ENCODE data around the gene PHLDB3. TPM values are rescaled to one million over a fixed set of nuclear protein-coding genes. Genes with fewer than 3 reads are reported as not detected.
"Not testable (repeated sequence)": the region's sequence is repeated elsewhere in the genome, so short reads cannot be mapped to it uniquely, and the experiment has no call there.

PHLDB3 gene
- total and polyA plus RNA-seq, 7 experiments from 2014 or later, result 4.5 to 98.8 (median 37.8) TPM

DNA sequence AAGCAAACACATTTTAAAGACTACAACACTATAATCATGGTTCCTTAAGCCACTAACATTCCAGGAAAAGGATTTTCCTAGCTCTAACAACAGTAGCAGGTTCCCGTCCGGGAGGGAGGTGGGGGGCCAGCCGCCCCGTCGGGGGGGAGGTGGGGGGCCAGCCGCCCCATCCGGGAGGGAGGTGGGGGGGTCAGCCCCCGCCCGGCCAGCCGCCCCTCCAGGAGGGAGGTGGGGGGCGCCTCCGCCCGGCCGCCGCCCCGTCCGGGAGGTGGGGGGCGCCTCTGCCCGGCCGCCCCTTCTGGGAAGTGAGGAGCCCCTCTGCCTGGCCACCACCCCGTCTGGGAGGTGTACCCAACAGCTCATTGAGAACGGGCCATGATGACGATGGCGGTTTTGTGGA is 43.4 kb upstream of the PHLDB3 start:
- H3K4me3 Mint-ChIP-seq; H3K27ac ChIP-seq (ENCODE audit: low read depth, low read length); intact Hi-C loops (cut with micrococcal nuclease); H3K4me1 Mint-ChIP-seq; H3K27ac Mint-ChIP-seq; H3K9me3 Mint-ChIP-seq; ATAC-seq; H3K4me1 ChIP-seq (ENCODE audit: control insufficient read depth in 2 of 2, insufficient read depth in 2 of 2, low read length in 2 of 2); H3K4me3 ChIP-seq (ENCODE audit: low read length); H3K27me3 Mint-ChIP-seq; POLR2A ChIA-PET; CTCF ChIA-PET; H3K27me3 ChIP-seq (ENCODE audit: control insufficient read depth in 2 of 2, insufficient read depth in 2 of 2, low read length in 2 of 2); H3K9me3 ChIP-seq (ENCODE audit: control insufficient read depth in 2 of 3, low read length in 3 of 3); DNase-seq: not testable (repeated sequence)
- H3K36me3 ChIP-seq (ENCODE audit: control insufficient read depth in 2 of 3, insufficient read depth in 3 of 3, low read length in 3 of 3), result peaks cover 8 to 89% (median 18%) of the 10 kb centered on the region in 3 experiments
- H3K36me3 Mint-ChIP-seq, result peaks cover 6 to 46% (median 11%) of the 10 kb centered on the region in 5 donors

GRCh38 chr19:43546581-43546980 is 42.0 kb upstream of the PHLDB3 start:
- Histone ChIP-seq H3K27me3 (ENCODE audit: control insufficient read depth in 2 of 2, insufficient read depth in 2 of 2, low read length in 2 of 2) (no peaks in the 10 kb centered on the region), H3K36me3 (ENCODE audit: control insufficient read depth in 2 of 3, insufficient read depth in 3 of 3, low read length in 3 of 3) (peaks cover 4 to 88% (median 21%) of the 10 kb centered on the region in 3 experiments), H3K4me3 (ENCODE audit: low read length) (no peak overlapping the region), H3K27ac (ENCODE audit: low read depth, low read length) (no peak overlapping the region), H3K4me1 (ENCODE audit: control insufficient read depth in 2 of 2, insufficient read depth in 2 of 2, low read length in 2 of 2) (no peaks in the 10 kb centered on the region), H3K9me3 (ENCODE audit: control insufficient read depth in 2 of 3, low read length in 3 of 3) (no peaks in the 10 kb centered on the region)
- no peak overlapping the region for H3K27ac Mint-ChIP-seq
- no peak overlapping the region for H3K4me3 Mint-ChIP-seq
- ChIA-PET POLR2A (interaction anchor here (0.9 kb wide), 1 partner anchor 119 kb away, joined by 3 read pairs; no protein-coding TSS in a partner anchor), CTCF (interaction anchor here (1.1 kb wide), 1 partner anchor 48 kb away, joined by 4 read pairs; no protein-coding TSS in a partner anchor)
- H3K4me1 Mint-ChIP-seq, result peaks cover 0 to 4% (median 0%) of the 10 kb centered on the region in 7 donors
- H3K9me3 Mint-ChIP-seq, result peaks cover 0 to under 1% (median 0%) of the 10 kb centered on the region in 11 donors
- intact Hi-C loops (cut with micrococcal nuclease), result no loop called here
- H3K27me3 Mint-ChIP-seq, result no peaks in the 10 kb centered on the region
- H3K36me3 Mint-ChIP-seq, result peaks cover 4 to 51% (median 11%) of the 10 kb centered on the region in 5 donors
- ATAC-seq (no peak), DNase-seq (no peak)

DNA sequence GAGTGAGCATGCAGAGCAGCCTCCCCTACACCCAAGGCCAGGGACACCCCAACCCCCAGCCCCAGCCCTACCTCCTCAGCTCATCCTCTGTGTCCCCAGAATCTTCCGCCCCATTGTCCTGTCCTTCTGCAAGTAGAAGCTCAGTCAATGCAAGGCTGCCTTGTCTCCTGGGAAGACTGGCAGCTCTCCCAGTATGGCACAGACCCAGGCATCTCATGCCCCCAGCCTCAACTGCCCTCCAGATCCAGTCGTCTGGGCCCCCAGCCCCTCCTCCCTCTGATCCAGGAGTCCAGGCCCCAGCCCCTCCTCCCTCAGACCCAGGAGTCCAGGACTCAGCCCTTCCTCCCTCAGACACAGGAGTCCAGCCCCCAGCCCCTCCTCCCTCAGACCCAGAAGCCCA is 41.4 kb upstream of the PHLDB3 start:
- H3K4me3 Mint-ChIP-seq, result no peak overlapping the region
- Histone ChIP-seq H3K4me3 (ENCODE audit: low read length) (no peak overlapping the region), H3K27ac (ENCODE audit: low read depth, low read length) (no peak overlapping the region), H3K27me3 (ENCODE audit: control insufficient read depth in 2 of 2, insufficient read depth in 2 of 2, low read length in 2 of 2) (no peaks in the 10 kb centered on the region), H3K4me1 (ENCODE audit: control insufficient read depth in 2 of 2, insufficient read depth in 2 of 2, low read length in 2 of 2) (no peaks in the 10 kb centered on the region), H3K36me3 (ENCODE audit: control insufficient read depth in 2 of 3, insufficient read depth in 3 of 3, low read length in 3 of 3) (peaks cover 0 to 88% (median 21%) of the 10 kb centered on the region in 3 experiments), H3K9me3 (ENCODE audit: control insufficient read depth in 2 of 3, low read length in 3 of 3) (no peaks in the 10 kb centered on the region)
- peaks cover 0 to 4% (median 0%) of the 10 kb centered on the region in 7 donors for H3K4me1 Mint-ChIP-seq
- ATAC-seq (no peak), DNase-seq (no peak)
- H3K9me3 Mint-ChIP-seq, result no peaks in the 10 kb centered on the region
- POLR2A ChIA-PET, result interaction anchor here (0.9 kb wide), 1 partner anchor 120 kb away, joined by 3 read pairs; no protein-coding TSS in a partner anchor
- peaks cover 0 to 51% (median 13%) of the 10 kb centered on the region in 5 donors for H3K36me3 Mint-ChIP-seq
- CTCF ChIA-PET, result interaction anchor here (0.9 to 1.1 kb wide), 2 partner anchors 9 to 48 kb away, joined by 3 to 4 read pairs; no protein-coding TSS in a partner anchor
- intact Hi-C loops (cut with micrococcal nuclease), result no loop called here
- no peaks in the 10 kb centered on the region for H3K27me3 Mint-ChIP-seq
- H3K27ac Mint-ChIP-seq, result peak overlapping the region in 3 of 9 donors; percentile 33 to 74 (median 56)

DNA sequence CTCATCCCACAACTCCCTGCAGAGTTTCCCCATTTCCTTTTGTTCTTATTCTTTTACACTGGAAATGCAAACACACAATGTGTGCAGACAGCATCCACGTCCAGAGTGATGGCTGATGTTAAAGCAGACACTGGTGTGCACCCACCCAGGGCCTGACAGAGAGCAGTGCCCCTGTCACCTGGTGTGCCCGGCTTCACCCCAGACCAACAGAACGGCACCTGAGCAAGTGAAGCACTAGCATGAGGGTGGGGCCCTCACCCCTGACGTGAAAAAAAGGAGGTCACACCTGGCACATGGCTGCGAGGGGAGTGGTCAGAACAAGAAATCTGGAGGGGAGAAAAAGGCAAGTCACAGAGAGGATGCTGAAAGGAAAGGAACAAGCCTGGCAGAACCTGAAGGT is 40.7 kb upstream of the PHLDB3 start:
- Mint-ChIP-seq H3K36me3 (peaks cover 0 to 54% (median 13%) of the 10 kb centered on the region in 5 donors), H3K4me3 (no peak overlapping the region), H3K27me3 (no peaks in the 10 kb centered on the region), H3K9me3 (peaks cover 0 to 3% (median 0%) of the 10 kb centered on the region in 11 donors), H3K27ac (peak overlapping the region in 2 of 9 donors; percentile 13 to 76), H3K4me1 (peaks cover 0 to 4% (median 0%) of the 10 kb centered on the region in 7 donors)
- POLR2A ChIA-PET, result no interaction called here
- Histone ChIP-seq H3K36me3 (ENCODE audit: control insufficient read depth in 2 of 3, insufficient read depth in 3 of 3, low read length in 3 of 3) (peaks cover 0 to 88% (median 21%) of the 10 kb centered on the region in 3 experiments), H3K4me3 (ENCODE audit: low read length) (no peak overlapping the region), H3K27me3 (ENCODE audit: control insufficient read depth in 2 of 2, insufficient read depth in 2 of 2, low read length in 2 of 2) (no peaks in the 10 kb centered on the region), H3K9me3 (ENCODE audit: control insufficient read depth in 2 of 3, low read length in 3 of 3) (no peaks in the 10 kb centered on the region), H3K27ac (ENCODE audit: low read depth, low read length) (no peak overlapping the region), H3K4me1 (ENCODE audit: control insufficient read depth in 2 of 2, insufficient read depth in 2 of 2, low read length in 2 of 2) (no peaks in the 10 kb centered on the region)
- CTCF ChIA-PET, result interaction anchor here (0.9 to 1.1 kb wide), 2 partner anchors 10 to 49 kb away, joined by 3 to 4 read pairs; no protein-coding TSS in a partner anchor
- intact Hi-C loops (cut with micrococcal nuclease), result no loop called here
- ATAC-seq (no peak), DNase-seq (no peak)

DNA sequence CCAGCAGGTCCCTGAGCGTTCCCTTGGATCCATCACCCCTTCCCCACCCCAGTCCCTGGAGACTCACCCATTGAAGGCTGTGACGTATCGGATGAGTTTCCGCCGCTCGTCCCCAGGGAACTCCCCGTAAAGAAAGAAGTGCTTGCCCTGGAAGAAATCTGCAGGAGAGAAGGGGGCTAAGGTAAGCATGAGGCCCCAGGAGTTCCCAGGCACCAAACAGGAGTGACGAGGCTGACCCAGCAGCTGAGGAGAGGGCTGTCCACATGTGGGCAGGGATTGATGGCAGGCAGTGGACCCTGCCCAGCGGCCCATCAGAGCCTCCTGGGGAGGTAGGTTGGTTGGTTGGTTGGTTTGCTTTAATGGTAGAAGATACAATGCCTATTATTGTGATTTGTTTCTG is 39.5 kb upstream of the PHLDB3 start:
- no peak for ATAC-seq
- H3K27ac Mint-ChIP-seq, result no peak overlapping the region

GRCh38 chr19:43541920-43542650 is 37.5 kb upstream of the PHLDB3 start:
- no peaks in the 10 kb centered on the region for H3K27me3 ChIP-seq (ENCODE audit: control insufficient read depth in 2 of 2, insufficient read depth in 2 of 2, low read length in 2 of 2)
- Mint-ChIP-seq H3K4me1 (peaks cover 0 to 4% (median 0%) of the 10 kb centered on the region in 7 donors), H3K36me3 (peaks cover 13 to 67% (median 38%) of the 10 kb centered on the region in 5 donors), H3K9me3 (peaks cover 0 to 20% (median 7%) of the 10 kb centered on the region in 11 donors), H3K4me3 (no peak overlapping the region), H3K27me3 (no peaks in the 10 kb centered on the region), H3K27ac (peak overlapping the region in 2 of 9 donors; percentile 45 to 56)
- POLR2A ChIA-PET, result interaction anchor here (0.6 kb wide), 1 partner anchor 22 kb away, joined by 3 read pairs; no protein-coding TSS in a partner anchor
- ATAC-seq (no peak), DNase-seq (no peak)
- CTCF ChIA-PET, result interaction anchor here (1.1 kb wide), 1 partner anchor 12 kb away, joined by 4 read pairs; no protein-coding TSS in a partner anchor
- no peak overlapping the region for H3K27ac ChIP-seq (ENCODE audit: low read depth, low read length)
- H3K4me3 ChIP-seq (ENCODE audit: low read length), result no peak overlapping the region
- peaks cover 0 to 10% (median 0%) of the 10 kb centered on the region in 3 experiments for H3K9me3 ChIP-seq (ENCODE audit: control insufficient read depth in 2 of 3, low read length in 3 of 3)
- intact Hi-C loops (cut with micrococcal nuclease), result no loop called here
- H3K4me1 ChIP-seq (ENCODE audit: control insufficient read depth in 2 of 2, insufficient read depth in 2 of 2, low read length in 2 of 2), result no peaks in the 10 kb centered on the region
- peaks cover 0 to 89% (median 18%) of the 10 kb centered on the region in 3 experiments for H3K36me3 ChIP-seq (ENCODE audit: control insufficient read depth in 2 of 3, insufficient read depth in 3 of 3, low read length in 3 of 3)

More for the DNA sequence above, 39.5 kb upstream of the PHLDB3 start:
- intact Hi-C loops (cut with micrococcal nuclease), result no loop called here
- Histone ChIP-seq H3K27me3 (ENCODE audit: control insufficient read depth in 2 of 2, insufficient read depth in 2 of 2, low read length in 2 of 2) (no peaks in the 10 kb centered on the region), H3K4me1 (ENCODE audit: control insufficient read depth in 2 of 2, insufficient read depth in 2 of 2, low read length in 2 of 2) (no peaks in the 10 kb centered on the region), H3K36me3 (ENCODE audit: control insufficient read depth in 2 of 3, insufficient read depth in 3 of 3, low read length in 3 of 3) (peaks cover 0 to 87% (median 21%) of the 10 kb centered on the region in 3 experiments), H3K27ac (ENCODE audit: low read depth, low read length) (no peak overlapping the region), H3K4me3 (ENCODE audit: low read length) (no peak overlapping the region), H3K9me3 (ENCODE audit: control insufficient read depth in 2 of 3, low read length in 3 of 3) (peaks cover 0 to 3% (median 0%) of the 10 kb centered on the region in 3 experiments)
- H3K9me3 Mint-ChIP-seq, result peaks cover 0 to 11% (median 3%) of the 10 kb centered on the region in 11 donors
- DNase-seq, result no peak
- peaks cover 0 to 4% (median 0%) of the 10 kb centered on the region in 7 donors for H3K4me1 Mint-ChIP-seq
- no peak overlapping the region for H3K4me3 Mint-ChIP-seq
- CTCF ChIA-PET, result interaction anchor here (1.4 kb wide), 1 partner anchor 12 kb away, joined by 4 read pairs; no protein-coding TSS in a partner anchor
- H3K27me3 Mint-ChIP-seq, result no peaks in the 10 kb centered on the region
- POLR2A ChIA-PET, result no interaction called here
- H3K36me3 Mint-ChIP-seq, result peaks cover 4 to 60% (median 22%) of the 10 kb centered on the region in 5 donors
